Measurements from ENCODE around the gene NAPG.
"Not testable (repeated sequence)": the region's sequence is repeated elsewhere in the genome, so short reads cannot be mapped to it uniquely, and the experiment has no call there.

The NAPG gene

DNA sequence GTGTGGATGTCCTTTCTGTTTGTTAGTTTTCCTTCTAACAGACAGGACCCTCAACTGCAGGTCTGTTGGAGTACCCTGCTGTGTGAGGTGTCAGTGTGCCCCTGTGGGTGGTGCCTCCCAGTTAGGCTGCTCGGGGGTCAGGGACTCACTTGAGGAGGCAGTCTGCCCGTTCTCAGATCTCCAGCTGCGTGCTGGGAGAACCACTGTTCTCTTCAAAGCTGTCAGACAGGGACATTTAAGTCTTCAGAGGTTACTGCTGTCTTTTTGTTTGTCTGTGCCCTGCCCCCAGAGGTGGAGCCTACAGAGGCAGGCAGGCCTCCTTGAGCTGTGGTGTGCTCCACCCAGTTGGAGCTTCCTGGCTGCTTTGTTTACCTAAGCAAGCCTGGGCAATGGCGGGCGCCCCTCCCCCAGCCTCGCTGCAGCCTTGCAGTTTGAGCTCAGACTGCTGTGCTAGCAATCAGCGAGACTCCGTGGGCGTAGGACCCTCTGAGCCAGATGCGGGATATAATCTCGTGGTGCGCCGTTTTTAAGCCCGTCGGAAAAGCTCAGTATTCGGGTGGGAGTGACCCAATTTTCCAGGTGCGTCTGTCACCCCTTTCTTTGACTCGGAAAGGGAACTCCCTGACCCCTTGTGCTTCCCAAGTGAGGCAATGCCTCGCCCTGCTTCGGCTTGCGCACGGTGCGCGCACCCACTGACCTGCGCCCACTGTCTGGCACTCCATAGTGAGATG lies 52.2 kb downstream of the NAPG start:
- not testable (repeated sequence) for DNase-seq (ENCODE audit: low read depth in 1 of 2, low spot score in 1 of 2)

DNA sequence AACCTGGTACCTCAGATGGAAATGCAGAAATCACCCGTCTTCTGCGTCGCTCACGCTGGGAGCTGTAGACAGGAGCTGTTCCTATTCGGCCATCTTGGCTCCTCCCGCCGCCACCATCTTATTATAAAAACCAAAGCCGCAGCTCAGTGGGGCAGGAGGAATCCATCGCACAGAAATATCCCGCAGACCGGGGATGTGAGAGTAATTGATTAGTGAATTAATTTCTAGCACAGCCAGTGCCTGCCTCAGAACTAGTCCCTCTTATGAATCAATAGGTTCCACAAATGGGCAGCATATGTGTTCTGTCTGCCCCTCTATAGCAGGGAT lies 52.7 kb downstream of the NAPG start:
- not testable (repeated sequence) for DNase-seq (ENCODE audit: low read depth in 1 of 2, low spot score in 1 of 2)

DNA sequence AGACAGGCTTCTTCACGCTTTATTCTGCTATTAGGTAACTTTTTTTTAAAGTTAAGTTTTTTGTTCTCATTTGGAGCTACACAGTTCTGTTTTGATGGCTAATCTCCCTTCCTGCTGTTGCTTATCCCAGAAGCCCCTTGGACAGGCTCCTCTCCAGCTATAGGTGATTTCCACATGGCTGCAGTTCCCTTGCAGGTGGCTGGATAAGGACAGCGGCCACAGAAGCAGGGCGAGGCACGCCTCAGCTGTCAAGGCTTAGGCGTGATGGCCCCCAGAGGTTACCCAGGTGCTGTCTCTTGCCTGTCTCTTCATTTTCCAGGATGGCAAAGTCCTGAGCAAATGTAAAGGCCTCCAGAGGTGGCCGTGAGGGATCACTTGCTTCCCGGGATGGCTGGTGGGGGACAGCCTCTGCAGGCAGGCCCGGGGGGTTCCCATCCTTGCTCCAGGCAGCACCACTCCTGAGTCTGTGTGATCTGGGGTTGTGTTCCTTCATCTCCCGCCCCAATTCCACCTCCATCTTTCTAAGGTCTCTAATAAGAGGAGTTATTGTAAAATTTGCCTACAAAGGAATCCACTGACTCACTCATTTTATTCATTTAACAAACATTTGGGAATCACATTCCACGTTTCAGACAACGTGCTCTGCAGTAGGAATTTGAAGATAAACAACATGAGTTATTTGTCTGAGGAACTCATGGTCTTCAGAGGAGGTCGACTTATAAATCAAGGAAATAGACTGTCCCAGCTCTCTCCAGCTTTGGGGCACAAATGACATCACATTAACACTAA lies 53.4 kb downstream of the NAPG start:
- DNase-seq (ENCODE audit: low read depth in 1 of 2, low spot score in 1 of 2), result no peak

DNA sequence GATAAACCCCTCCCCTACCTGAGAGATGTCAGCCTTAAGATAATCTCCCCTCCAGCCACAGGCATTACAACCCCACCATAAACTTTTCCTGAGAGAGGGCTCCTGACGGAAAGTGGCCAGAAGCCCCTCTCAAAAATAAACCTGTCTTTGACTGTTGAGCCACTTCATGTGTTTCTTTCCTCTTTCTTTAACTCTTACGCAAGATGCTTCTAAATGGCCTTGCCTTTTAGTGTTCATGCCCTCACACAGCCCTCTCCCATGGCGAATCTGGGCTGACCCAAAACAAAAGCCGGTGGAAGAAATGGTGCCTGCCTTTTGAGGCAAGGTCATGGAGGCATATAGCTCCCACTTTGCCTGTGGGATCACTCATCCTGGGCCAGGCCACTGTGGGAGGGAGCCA lies 54.4 kb downstream of the NAPG start:
- DNase-seq (ENCODE audit: low read depth in 1 of 2, low spot score in 1 of 2), result no peak

DNA sequence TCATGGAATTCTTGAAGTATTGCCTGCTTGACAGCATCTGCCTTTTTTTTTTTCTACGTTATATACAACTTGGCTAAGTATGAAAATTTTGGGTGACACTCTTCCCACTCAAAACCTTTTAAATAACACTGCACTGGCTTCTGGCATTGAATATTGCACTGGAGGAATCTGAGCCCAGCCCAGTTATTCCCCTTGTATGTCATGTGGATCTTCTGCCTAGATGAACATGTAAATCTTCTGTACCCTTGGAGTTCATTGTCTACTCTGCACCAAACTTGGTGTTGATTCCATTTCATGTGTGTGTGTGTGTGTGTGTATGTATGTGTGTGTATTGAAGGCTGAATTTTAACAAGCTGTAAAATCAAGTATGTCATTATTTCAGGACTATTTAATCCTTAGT lies 59.4 kb downstream of the NAPG start:
- DNase-seq (ENCODE audit: low read depth in 1 of 2, low spot score in 1 of 2), result no peak

- DNase-seq (ENCODE audit: low read depth in 1 of 2, low spot score in 1 of 2), result no peak
Measured at GRCh38 chr18:10588975-10589374, 63.1 kb downstream of the NAPG start.

DNA sequence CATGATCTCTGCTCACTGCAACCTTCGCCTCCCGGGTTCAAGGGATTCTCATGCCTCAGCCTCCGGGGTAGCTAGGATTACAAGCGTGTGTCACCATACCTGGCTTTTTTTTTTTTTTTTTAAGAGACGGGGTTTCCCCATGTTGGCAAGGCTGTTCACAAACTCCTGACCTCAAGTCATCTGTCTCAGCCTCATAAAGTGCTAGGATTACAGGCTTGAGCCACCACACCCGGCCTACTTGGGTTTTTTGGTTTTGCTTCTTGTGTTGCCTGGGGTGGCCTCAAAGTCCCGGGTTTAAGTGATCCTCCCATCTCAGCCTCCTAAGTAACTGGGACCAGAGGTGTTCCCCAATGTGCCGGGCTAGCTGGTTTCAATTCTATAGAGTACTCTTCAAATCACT lies 64.6 kb downstream of the NAPG start:
- no peak for DNase-seq (ENCODE audit: low read depth in 1 of 2, low spot score in 1 of 2)

- no peak for DNase-seq (ENCODE audit: low read depth in 1 of 2, low spot score in 1 of 2)
Measured at GRCh38 chr18:10591896-10592295, 66.1 kb downstream of the NAPG start.

- DNase-seq (ENCODE audit: low read depth in 1 of 2, low spot score in 1 of 2), result not testable (repeated sequence)
Measured at GRCh38 chr18:10593366-10594022, 67.7 kb downstream of the NAPG start.

DNA sequence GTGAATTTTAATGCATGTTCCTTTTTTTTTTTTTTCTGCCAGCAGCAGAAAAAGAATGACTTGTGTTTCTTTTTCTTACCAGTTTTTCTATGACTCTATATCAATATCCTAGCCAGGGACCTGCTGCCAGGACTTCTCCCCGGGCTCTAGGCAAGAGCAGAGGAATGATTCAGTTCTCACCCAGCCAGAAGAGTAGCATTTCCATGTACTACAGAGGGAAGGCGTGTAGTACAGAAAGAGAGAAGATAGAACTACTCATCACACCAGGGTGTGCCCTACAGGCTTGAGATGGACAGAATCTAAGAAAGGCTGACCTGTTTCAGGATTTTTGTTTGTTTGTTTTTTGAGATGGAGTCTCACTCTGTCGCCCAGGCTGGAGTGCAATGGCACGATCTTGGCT lies 70.1 kb downstream of the NAPG start:
- not testable (repeated sequence) for DNase-seq (ENCODE audit: low read depth in 1 of 2, low spot score in 1 of 2)

GRCh38 chr18:10597695-10598094 lies 71.9 kb downstream of the NAPG start:
- DNase-seq (ENCODE audit: low read depth in 1 of 2, low spot score in 1 of 2), result not testable (repeated sequence)

DNA sequence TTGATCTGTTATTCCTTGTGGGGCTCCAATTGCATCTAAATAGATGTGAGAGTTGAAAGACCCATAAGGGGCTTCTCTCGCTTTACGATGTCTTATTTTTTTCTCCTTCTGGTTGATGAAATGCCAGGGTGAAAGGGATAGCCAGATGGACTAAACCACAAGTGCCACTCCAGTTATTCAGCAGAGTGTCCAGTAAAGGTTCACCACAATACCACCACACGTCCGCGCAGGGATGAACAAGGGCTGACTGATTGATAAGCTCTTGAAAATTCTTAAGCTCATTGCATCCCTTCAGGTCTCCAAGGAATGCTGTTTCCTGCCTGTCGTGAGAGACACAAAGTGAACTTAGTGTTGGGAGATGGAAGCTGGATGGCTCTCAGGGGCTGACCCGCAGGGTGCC lies 74.9 kb downstream of the NAPG start:
- not testable (repeated sequence) for DNase-seq (ENCODE audit: low read depth in 1 of 2, low spot score in 1 of 2)
